RWPE1 (cell line): ENCODE results near the gene BST2.
"Not testable (repeated sequence)": the region's sequence is repeated elsewhere in the genome, so short reads cannot be mapped to it uniquely, and the experiment has no call there.

Experiments used
- CTCF ChIA-PET: fragments of 350-600 bp; sonication (Branson Sonifier 250); formaldehyde crosslinking; extraction: SDS; loops from one replicate; lab custom pipeline; 2021; lab: Yijun Ruan, JAX
- POLR2A ChIA-PET: fragments of 400-600 bp; formaldehyde crosslinking; extraction: SDS; loops from one replicate; lab custom pipeline; 2020; ENCODE audit warnings: antibody characterized with exemption; ENCODE audit not compliant: low non-redundant PET; lab: Yijun Ruan, JAX
- DNase-seq: peaks from one replicate; pipeline ENCODE4 v3.0.0; 2012; ENCODE audit warnings: low spot score
- H3K27ac ChIP-seq: fragments of 450-650 bp; 2 replicates; pipeline ENCODE4 v1.5.1; 2017
- TF ChIP-seq, protein P1 (sequence below): fragments of 450-650 bp; conservative IDR thresholded peaks from 2 replicates; pipeline ENCODE4 v1.5.1; 2017; ENCODE audit warnings: low read depth, mild to moderate bottlenecking

BST2 gene

GRCh38 chr19:17380426-17381138, 24.8 kb downstream of the BST2 start:
- no peak overlapping the region for H3K27ac ChIP-seq
- POLR2A ChIA-PET = no interaction called here
- DNase-seq = no peak
- CTCF ChIA-PET = interaction anchor here (0.6 to 1.1 kb wide), 2 partner anchors 14 to 59 kb away, joined by 3 read pairs; no protein-coding TSS in a partner anchor
- TF ChIP-seq, protein P1, sequence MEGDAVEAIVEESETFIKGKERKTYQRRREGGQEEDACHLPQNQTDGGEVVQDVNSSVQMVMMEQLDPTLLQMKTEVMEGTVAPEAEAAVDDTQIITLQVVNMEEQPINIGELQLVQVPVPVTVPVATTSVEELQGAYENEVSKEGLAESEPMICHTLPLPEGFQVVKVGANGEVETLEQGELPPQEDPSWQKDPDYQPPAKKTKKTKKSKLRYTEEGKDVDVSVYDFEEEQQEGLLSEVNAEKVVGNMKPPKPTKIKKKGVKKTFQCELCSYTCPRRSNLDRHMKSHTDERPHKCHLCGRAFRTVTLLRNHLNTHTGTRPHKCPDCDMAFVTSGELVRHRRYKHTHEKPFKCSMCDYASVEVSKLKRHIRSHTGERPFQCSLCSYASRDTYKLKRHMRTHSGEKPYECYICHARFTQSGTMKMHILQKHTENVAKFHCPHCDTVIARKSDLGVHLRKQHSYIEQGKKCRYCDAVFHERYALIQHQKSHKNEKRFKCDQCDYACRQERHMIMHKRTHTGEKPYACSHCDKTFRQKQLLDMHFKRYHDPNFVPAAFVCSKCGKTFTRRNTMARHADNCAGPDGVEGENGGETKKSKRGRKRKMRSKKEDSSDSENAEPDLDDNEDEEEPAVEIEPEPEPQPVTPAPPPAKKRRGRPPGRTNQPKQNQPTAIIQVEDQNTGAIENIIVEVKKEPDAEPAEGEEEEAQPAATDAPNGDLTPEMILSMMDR = no peak

GRCh38 chr19:17379221-17379631, 26.2 kb downstream of the BST2 start:
- no peak overlapping the region for H3K27ac ChIP-seq
- ChIA-PET CTCF (no interaction called here), POLR2A (no interaction called here)
- DNase-seq = no peak
- TF ChIP-seq, protein P1 = no peak

GRCh38 chr19:17378271-17378670, 27.2 kb downstream of the BST2 start:
- TF ChIP-seq, protein P1 = no peak
- H3K27ac ChIP-seq = no peak overlapping the region
- no peak for DNase-seq
- ChIA-PET CTCF (no interaction called here), POLR2A (no interaction called here)

GRCh38 chr19:17376935-17377600, 28.4 kb downstream of the BST2 start, which contains the start of gene PLVAP:
Gene PLVAP (minus strand): TSS chr19:17377342. CDS start chr19:17377288, 54 bp downstream.
- no peak for DNase-seq
- TF ChIP-seq, protein P1 = no peak
- ChIA-PET POLR2A (no interaction called here), CTCF (no interaction called here)
- H3K27ac ChIP-seq = no peak within 1 kb of the TSS

- DNase-seq = no peak
- ChIA-PET POLR2A (no interaction called here), CTCF (interaction anchor here (0.7 kb wide), 1 partner anchor 123 kb away, joined by 4 read pairs; no protein-coding TSS in a partner anchor)
- TF ChIP-seq, protein P1 = no peak
- no peak overlapping the region for H3K27ac ChIP-seq
Observed at GRCh38 chr19:17370026-17370587, 35.3 kb downstream of the BST2 start.

- ChIA-PET POLR2A (no interaction called here), CTCF (interaction anchor here (0.6 kb wide), 1 partner anchor 337 kb away, joined by 4 read pairs; no protein-coding TSS in a partner anchor)
- no peak overlapping the region for H3K27ac ChIP-seq
- TF ChIP-seq, protein P1 = no peak
- DNase-seq = no peak
Observed at GRCh38 chr19:17365361-17365760, 40.1 kb downstream of the BST2 start.

- H3K27ac ChIP-seq, POLR2A ChIA-PET, DNase-seq: not testable (repeated sequence)
- CTCF ChIA-PET = interaction anchor here (0.6 kb wide), 1 partner anchor 8 kb away, joined by 3 read pairs; no protein-coding TSS in a partner anchor
Observed at GRCh38 chr19:17363852-17364605, 41.4 kb downstream of the BST2 start.
